Endothelial cell of umbilical vein (primary cell): ENCODE results near the gene NT5DC1. TPM values are rescaled to one million over a fixed set of nuclear protein-coding genes. Genes with fewer than 3 reads are reported as not detected.

Experiments used
- BruUV-seq: library from RNA; stranded (reverse); fragments of 400-500 nt; replicated peaks from 2 replicates; lab custom pipeline; 2021; lab: Mats Ljungman, UMichigan
- CTCF ChIA-PET: fragments of 300-600, 350-600 bp; sonication (Branson Sonifier 250); formaldehyde crosslinking; loops from one replicate; lab custom pipeline; 2021; ENCODE audit warnings: antibody characterized with exemption, inconsistent platforms; lab: Charles Lee
- POLR2A ChIA-PET: fragments of 300-600, 350-600 bp; sonication (Branson Sonifier 250); formaldehyde crosslinking; loops from one replicate; lab custom pipeline; 2021; ENCODE audit warnings: antibody characterized with exemption, inconsistent platforms; lab: Charles Lee
- DNase-seq: peaks from one replicate; pipeline ENCODE4 v3.0.0-alpha.2; 2011; ENCODE audit warnings: low read depth, low spot score
- FAIRE-seq: peaks from 2 replicates; lab custom pipeline; 2011; peaks lifted over from hg19 to GRCh38; lab: Jason Lieb, UNC
- H2AFZ ChIP-seq: 2 replicates; pipeline ENCODE4 v1.6.0; 2012; ENCODE audit warnings: low read depth, low read length, control low read depth, inconsistent platforms
- H3K27ac ChIP-seq: 2 replicates; pipeline ENCODE4 v1.5.1; 2011; ENCODE audit warnings: low read depth, mild to moderate bottlenecking, control low read depth, low read length, moderate library complexity; ENCODE audit not compliant: insufficient read depth
- H3K27me3 ChIP-seq, 2 experiments: 2 replicates each; pipeline versions ENCODE4 v1.6.0 to v1.6.1; 2011; ENCODE audit warnings: low read length in 2 of 2, mixed read lengths in 1 of 2; ENCODE audit not compliant: control insufficient read depth in 2 of 2, insufficient read depth in 2 of 2
- H3K36me3 ChIP-seq, 2 experiments: 2 replicates in 1 of 2; 3 replicates in 1 of 2; pipeline ENCODE4 v1.5.1; 2011; ENCODE audit warnings: low read length in 2 of 2, mild to moderate bottlenecking in 1 of 2, moderate library complexity in 1 of 2; ENCODE audit not compliant: control insufficient read depth in 2 of 2, insufficient read depth in 2 of 2; ENCODE audit errors: extremely low read depth in 1 of 2
- H3K4me1 ChIP-seq: 3 replicates; pipeline ENCODE4 v1.5.1; 2011; ENCODE audit warnings: mild to moderate bottlenecking, low read length; ENCODE audit not compliant: control insufficient read depth, insufficient read depth; ENCODE audit errors: extremely low read depth
- H3K4me2 ChIP-seq: 2 replicates; pipeline ENCODE4 v1.6.1; 2011; ENCODE audit warnings: low read length, control low read depth, mixed read lengths; ENCODE audit not compliant: insufficient read depth
- H3K4me3 ChIP-seq, 3 experiments: fragments of 200-600 bp in 1 of 3; sonication (generic), shearing (Covaris generic) in 1 of 3; replicated peaks in 1 of 3; 2 replicates each; pipeline ENCODE4 v1.5.1; 2011 to 2016; ENCODE audit warnings: control low read depth in 3 of 3, low read length in 3 of 3, mild to moderate bottlenecking in 2 of 3, inconsistent platforms in 1 of 3, low read depth in 1 of 3, moderate library complexity in 1 of 3; ENCODE audit not compliant: insufficient read depth in 1 of 3
- H3K79me2 ChIP-seq: 2 replicates; pipeline ENCODE4 v1.6.0; 2012; ENCODE audit warnings: low read length, inconsistent platforms; ENCODE audit not compliant: control insufficient read depth, insufficient read depth
- H3K9ac ChIP-seq: replicated peaks from 2 replicates; pipeline ENCODE3; 2011; ENCODE audit warnings: low read length, control low read depth; ENCODE audit not compliant: insufficient read depth; ENCODE audit errors: extremely low read depth
- H3K9me1 ChIP-seq: replicated peaks from 3 replicates; pipeline ENCODE4 v1.6.0; 2011; ENCODE audit warnings: mild to moderate bottlenecking, low read length; ENCODE audit not compliant: control insufficient read depth, insufficient read depth; ENCODE audit errors: extremely low read depth
- H3K9me3 ChIP-seq: replicated peaks from 2 replicates; pipeline ENCODE4 v1.5.1; 2012; ENCODE audit warnings: low read length, inconsistent platforms; ENCODE audit not compliant: control insufficient read depth, insufficient read depth
- H4K20me1 ChIP-seq: replicated peaks from 2 replicates; pipeline ENCODE3; 2011; ENCODE audit warnings: mild to moderate bottlenecking, low read length; ENCODE audit not compliant: control insufficient read depth, insufficient read depth; ENCODE audit errors: extremely low read depth
- EZH2 ChIP-seq: IDR thresholded peaks from 2 replicates; pipeline ENCODE4 v1.6.1; 2012; ENCODE audit warnings: borderline replicate concordance, low read depth, mild to moderate bottlenecking, moderate library complexity, low read length, inconsistent platforms; ENCODE audit not compliant: severe bottlenecking
- FOS ChIP-seq: IDR thresholded peaks from 2 replicates; pipeline ENCODE4 v1.6.1; 2011; ENCODE audit warnings: mild to moderate bottlenecking, low read length, moderate library complexity, borderline replicate concordance; ENCODE audit not compliant: insufficient read depth
- GATA2 ChIP-seq: IDR thresholded peaks from 2 replicates; pipeline ENCODE4 v1.7.0; 2011; ENCODE audit warnings: low read depth, mild to moderate bottlenecking, moderate library complexity, mixed read lengths, low read length; ENCODE audit not compliant: insufficient read length, insufficient read depth
- JUN ChIP-seq: IDR thresholded peaks from 2 replicates; pipeline ENCODE4 v1.6.1; 2011; ENCODE audit warnings: borderline replicate concordance, low read depth; ENCODE audit not compliant: insufficient read length, insufficient read depth
- MYC ChIP-seq: IDR thresholded peaks from one replicate; pipeline ENCODE4 v1.6.1; 2011; ENCODE audit warnings: mild to moderate bottlenecking, low read depth, low read length
- POLR2A ChIP-seq: IDR thresholded peaks from 2 replicates; pipeline ENCODE4 v1.6.1; 2012; ENCODE audit warnings: low read depth, mild to moderate bottlenecking, control low read depth, low read length
- POLR2AphosphoS5 ChIP-seq: IDR thresholded peaks from 2 replicates; pipeline ENCODE4 v1.6.1; 2012; ENCODE audit warnings: low read depth, mild to moderate bottlenecking, control low read depth, low read length, moderate library complexity; ENCODE audit not compliant: insufficient read depth
- dilution Hi-C: fragments of 300-500 bp; cut with MboI; formaldehyde crosslinking; loops from one replicate; pipeline ENCODE4 v1.15.0; 2019; ENCODE audit warnings: low sequenced_read_pairs; ENCODE audit not compliant: extremely low pct_ligation_motif_present
- intact Hi-C: fragments of 100-400 bp; cut with micrococcal nuclease; formaldehyde crosslinking; loops from one replicate; pipeline ENCODE4 v1.10.0; 2022
- polyA plus RNA-seq, 4 experiments: library from polyadenylated mRNA; depleted of rRNA in 3 of 4; stranded (reverse) in 3 of 4; unstranded in 1 of 4; fragments of >200 nt; gene quantifications; 2 replicates each; pipeline versions ENCODE4 v1.2.1 to v1.2.3, GENCODE V29; 2011 to 2012; ENCODE audit warnings: missing spikeins in 1 of 4
- total RNA-seq: library from RNA; stranded (reverse); gene quantifications from 2 replicates; pipeline ENCODE4 v1.2.3, GENCODE V29; 2021
- TF ChIP-seq, protein P1 (sequence below), 2 donors: IDR thresholded peaks; 1 replicate in 1 of 2; 2 replicates in 1 of 2; pipeline ENCODE4 v1.5.1; 2011; ENCODE audit warnings: low read length in 2 of 2, mild to moderate bottlenecking in 2 of 2, moderate library complexity in 2 of 2, control low read depth in 1 of 2, inconsistent platforms in 1 of 2, low read depth in 1 of 2; ENCODE audit not compliant: insufficient read depth in 1 of 2; ENCODE audit errors: extremely low read depth in 1 of 2
- TF ChIP-seq, protein P2 (sequence below): IDR thresholded peaks from 2 replicates; pipeline ENCODE4 v1.6.1; 2011; ENCODE audit not compliant: insufficient read depth, insufficient read length

The NT5DC1 gene
- total and polyA plus RNA-seq, 2 donors (not counting 3 experiments of a cell fraction or from before 2014, with no cell fraction given): 11.3 to 24.3 TPM

DNA sequence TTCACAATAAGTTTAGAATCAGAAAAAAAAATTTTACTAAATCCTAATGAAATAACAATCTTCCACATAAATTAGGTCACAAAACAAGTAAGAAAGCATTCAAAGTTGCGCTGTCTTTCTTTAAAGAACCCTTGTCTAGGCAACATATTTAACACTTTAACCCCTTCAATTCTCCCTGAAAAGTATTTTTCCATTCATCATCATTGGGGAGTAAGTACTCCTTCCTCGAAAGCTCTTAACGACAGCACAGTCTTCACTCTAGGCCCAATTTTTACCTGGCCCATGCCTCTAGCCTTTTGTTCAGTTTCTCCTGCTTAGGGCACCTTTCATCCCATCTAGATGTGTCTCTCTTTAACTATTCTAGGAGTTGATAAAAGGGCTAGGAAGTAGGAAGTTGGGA is 176.5 kb downstream of the NT5DC1 start:
- POLR2A ChIA-PET: interaction anchor here (0.6 kb wide), 1 partner anchor 23 kb away, joined by 3 read pairs; the partner anchor contains the start of gene TSPYL4

More for the DNA sequence above, 176.5 kb downstream of the NT5DC1 start:
- Histone ChIP-seq H3K4me2 (peak overlapping the region; percentile 54), H3K27ac (no peak overlapping the region), H3K4me3 (peak overlapping the region; percentile 26 to 67 (median 30)), H3K27me3 (no peaks in the 10 kb centered on the region), H3K4me1 (peaks cover 37% of the 10 kb centered on the region), H4K20me1 (peaks cover 3% of the 10 kb centered on the region), H2AFZ (no peak overlapping the region), H3K36me3 (peaks cover 0 to 5% of the 10 kb centered on the region in 2 experiments), H3K79me2 (peaks cover 38% of the 10 kb centered on the region), H3K9me3 (no peaks in the 10 kb centered on the region), H3K9me1 (no peaks in the 10 kb centered on the region), H3K9ac (peak overlapping the region; percentile 38)
- FAIRE-seq: no peak
- CTCF ChIA-PET: interaction anchor here (0.7 to 5.1 kb wide), 9 partner anchors 8 to 284 kb away, joined by 3 to 77 read pairs (median 4); partner anchors contain the start of gene CALHM5
- dilution Hi-C loops (no loop called here), intact Hi-C loops (no loop called here)
- BruUV-seq: no TSS peak
- no peak for DNase-seq
- TF ChIP-seq FOS (no peak), POLR2AphosphoS5 (no peak), POLR2A (no peak), JUN (no peak), GATA2 (no peak), EZH2 (no peak), MYC (no peak)
- TF ChIP-seq, protein P1, sequence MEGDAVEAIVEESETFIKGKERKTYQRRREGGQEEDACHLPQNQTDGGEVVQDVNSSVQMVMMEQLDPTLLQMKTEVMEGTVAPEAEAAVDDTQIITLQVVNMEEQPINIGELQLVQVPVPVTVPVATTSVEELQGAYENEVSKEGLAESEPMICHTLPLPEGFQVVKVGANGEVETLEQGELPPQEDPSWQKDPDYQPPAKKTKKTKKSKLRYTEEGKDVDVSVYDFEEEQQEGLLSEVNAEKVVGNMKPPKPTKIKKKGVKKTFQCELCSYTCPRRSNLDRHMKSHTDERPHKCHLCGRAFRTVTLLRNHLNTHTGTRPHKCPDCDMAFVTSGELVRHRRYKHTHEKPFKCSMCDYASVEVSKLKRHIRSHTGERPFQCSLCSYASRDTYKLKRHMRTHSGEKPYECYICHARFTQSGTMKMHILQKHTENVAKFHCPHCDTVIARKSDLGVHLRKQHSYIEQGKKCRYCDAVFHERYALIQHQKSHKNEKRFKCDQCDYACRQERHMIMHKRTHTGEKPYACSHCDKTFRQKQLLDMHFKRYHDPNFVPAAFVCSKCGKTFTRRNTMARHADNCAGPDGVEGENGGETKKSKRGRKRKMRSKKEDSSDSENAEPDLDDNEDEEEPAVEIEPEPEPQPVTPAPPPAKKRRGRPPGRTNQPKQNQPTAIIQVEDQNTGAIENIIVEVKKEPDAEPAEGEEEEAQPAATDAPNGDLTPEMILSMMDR (IDR thresholded peaks at IDR 0.05; ENCODE audit: extremely low read depth in 1 of 2, insufficient read depth in 1 of 2, low read depth in 1 of 2, low read length in 2 of 2): no peak
- TF ChIP-seq, protein P2, sequence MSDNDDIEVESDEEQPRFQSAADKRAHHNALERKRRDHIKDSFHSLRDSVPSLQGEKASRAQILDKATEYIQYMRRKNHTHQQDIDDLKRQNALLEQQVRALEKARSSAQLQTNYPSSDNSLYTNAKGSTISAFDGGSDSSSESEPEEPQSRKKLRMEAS: no peak
